K562 (cell line): ENCODE results near the gene UBE3D. TPM values are rescaled to one million over a fixed set of nuclear protein-coding genes. Genes with fewer than 3 reads are reported as not detected.
A peak's percentile ranks its signal among the peaks of the same experiment; 100 is the strongest.

ENCODE experiments used
- ATAC-seq: fragments of 200-7000 bp; cut with Tn5 transposase; 3 replicates; pipeline ENCODE4 v1.9.1; 2020; ENCODE audit warnings: moderate library complexity
- BruUV-seq: library from RNA; stranded (reverse); fragments of 400-500 nt; replicated peaks from 2 replicates; lab custom pipeline; 2021; lab: Mats Ljungman, UMichigan
- CTCF ChIA-PET: fragments of 300-600 bp; formaldehyde crosslinking; extraction: SDS; loops from one replicate; lab custom pipeline; 2021; ENCODE audit warnings: low intra/inter-chr PET ratio; lab: Yijun Ruan, JAX
- POLR2A ChIA-PET: fragments of 300-600, 350-650 bp; sonication (Branson Sonifier 250); formaldehyde crosslinking; extraction: SDS; loops from one replicate; lab custom pipeline; 2021; ENCODE audit warnings: antibody characterized with exemption, inconsistent platforms; lab: Yijun Ruan, JAX
- DNase-seq, 4 experiments: peaks; one replicate each; pipeline versions ENCODE4 v3.0.0 to v3.0.0-alpha.2; 2011 to 2018; ENCODE audit warnings: low spot score in 3 of 4, mixed read lengths in 3 of 4; ENCODE audit errors: extremely low read depth in 1 of 4
- FAIRE-seq: peaks from 2 replicates; lab custom pipeline; 2011; peaks lifted over from hg19 to GRCh38; lab: Jason Lieb, UNC
- H2AFZ ChIP-seq: 2 replicates; pipeline ENCODE4 v1.6.0; 2011; ENCODE audit warnings: low read depth, low read length, control low read depth, inconsistent platforms
- H3K27ac ChIP-seq: fragments of 200-600 bp; 3 replicates; pipeline ENCODE4 v1.8.0; 2011; ENCODE audit warnings: low read depth, mild to moderate bottlenecking, control low read depth, inconsistent platforms, low read length, moderate library complexity, mixed read lengths; ENCODE audit errors: extremely low read depth
- H3K27me3 ChIP-seq, 2 experiments: fragments of 300-600 bp in 1 of 2; 2 replicates in 1 of 2; 3 replicates in 1 of 2; pipeline versions ENCODE4 v1.6.0 to v1.8.0; 2011; ENCODE audit warnings: inconsistent platforms in 2 of 2, low read length in 2 of 2, mild to moderate bottlenecking in 1 of 2, mixed read lengths in 1 of 2, moderate library complexity in 1 of 2; ENCODE audit not compliant: control insufficient read depth in 2 of 2, insufficient read depth in 2 of 2
- H3K36me3 ChIP-seq: fragments of 300-600 bp; 3 replicates; pipeline ENCODE4 v1.8.0; 2011; ENCODE audit warnings: mild to moderate bottlenecking, low read length, inconsistent platforms; ENCODE audit not compliant: control insufficient read depth, insufficient read depth
- H3K4me1 ChIP-seq, 2 experiments: fragments of 200-600 bp in 1 of 2; replicated peaks in 1 of 2; 2 replicates in 1 of 2; 3 replicates in 1 of 2; pipeline versions ENCODE4 v1.5.1 to v1.8.0; 2011; ENCODE audit warnings: inconsistent platforms in 2 of 2, low read length in 2 of 2, mild to moderate bottlenecking in 1 of 2, mixed read lengths in 1 of 2, moderate library complexity in 1 of 2; ENCODE audit not compliant: control insufficient read depth in 2 of 2, insufficient read depth in 2 of 2
- H3K4me2 ChIP-seq: 2 replicates; pipeline ENCODE4 v1.6.1; 2011; ENCODE audit warnings: low read length, control low read depth, inconsistent platforms, mixed read lengths; ENCODE audit not compliant: insufficient read depth
- H3K4me3 ChIP-seq: fragments of 200-600 bp; sonication (generic), shearing (Covaris generic); 2 replicates; pipeline ENCODE4 v1.5.1; 2016; ENCODE audit warnings: control low read depth, inconsistent platforms
- H3K79me2 ChIP-seq: fragments of 200-600 bp; 3 replicates; pipeline ENCODE4 v1.8.0; 2011; ENCODE audit warnings: low read length, inconsistent platforms; ENCODE audit not compliant: control insufficient read depth, insufficient read depth
- H3K9ac ChIP-seq, 2 experiments: 2 replicates each; pipeline versions ENCODE4 v1.6.0 to v1.6.1; 2011; ENCODE audit warnings: low read depth in 2 of 2, low read length in 2 of 2, control low read depth in 1 of 2, inconsistent platforms in 1 of 2, mild to moderate bottlenecking in 1 of 2, mixed read lengths in 1 of 2; ENCODE audit not compliant: insufficient read depth in 1 of 2
- H3K9me1 ChIP-seq: one replicate; pipeline ENCODE4 v1.6.0; 2011; ENCODE audit warnings: inconsistent platforms, mild to moderate bottlenecking, low read length, moderate library complexity; ENCODE audit not compliant: control insufficient read depth, insufficient read depth
- H3K9me3 ChIP-seq: replicated peaks from 2 replicates; pipeline ENCODE4 v1.5.1; 2011; ENCODE audit warnings: low read depth, low read length, inconsistent platforms; ENCODE audit not compliant: control insufficient read depth, insufficient read depth
- H4K20me1 ChIP-seq: replicated peaks from 2 replicates; pipeline ENCODE4 v1.6.1; 2011; ENCODE audit warnings: low read length, inconsistent platforms, mixed read lengths; ENCODE audit not compliant: control insufficient read depth, insufficient read depth
- JUNB ChIP-seq: fragments of 450-650 bp; formaldehyde crosslinking; conservative IDR thresholded peaks from 2 replicates; pipeline ENCODE4 v1.4.0; 2020; ENCODE audit warnings: mild to moderate bottlenecking
- MECOM ChIP-seq: fragments of 250-450 bp; sonication (Bioruptor Pico); IDR thresholded peaks from 2 replicates; pipeline ENCODE4 v1.8.0; 2022; ENCODE audit warnings: inconsistent platforms
- NFRKB ChIP-seq: fragments of 450-650 bp; IDR thresholded peaks from 2 replicates; pipeline ENCODE4 v1.6.1; 2016; ENCODE audit warnings: low read depth
- ZNF436 ChIP-seq: fragments of 250-450, 450-650 bp; sonication (Bioruptor Pico); formaldehyde crosslinking; IDR thresholded peaks from 2 replicates; pipeline ENCODE4 v1.7.0; 2020; ENCODE audit warnings: mild to moderate bottlenecking
- in situ Hi-C: fragments of 300-500 bp; cut with MboI; formaldehyde crosslinking; loops from 4 replicates; pipeline ENCODE4 v1.15.0; 2018; ENCODE audit warnings: inconsistent platforms, mixed read lengths
- intact Hi-C: fragments of 100-400 bp; cut with micrococcal nuclease; formaldehyde crosslinking; loops from 2 replicates; pipeline ENCODE4 v1.14.2; 2022
- polyA plus RNA-seq, 8 experiments: library from polyadenylated mRNA; depleted of rRNA in 4 of 8; stranded (reverse) in 5 of 8; unstranded in 3 of 8; fragments of >200 nt; fragmentation: Nextera tagmentation in 2 of 8; fragmentation: Illumina TruSeq in 1 of 8; extraction: Ambion mirVana in 2 of 8; extraction: Trizol in 1 of 8; gene quantifications; 2 replicates each; pipeline versions ENCODE4 v1.2.1 to v1.2.3, GENCODE V29; 2011 to 2014; ENCODE audit warnings: inconsistent platforms in 1 of 8, missing spikeins in 1 of 8
- total RNA-seq, 7 experiments: library from RNA; depleted of rRNA in 6 of 7; stranded (reverse); fragments of >200 nt in 6 of 7; fragmentation: Illumina TruSeq in 2 of 7; extraction: Trizol in 2 of 7; gene quantifications; 2 replicates each; pipeline versions ENCODE4 v1.2.1 to v1.2.3, GENCODE V29; 2011 to 2021; ENCODE audit warnings: low replicate concordance in 1 of 7
- TF ChIP-seq, protein P1 (sequence below): fragments of 250-450 bp; sonication (Bioruptor Pico); IDR thresholded peaks from 2 replicates; pipeline ENCODE4 v1.4.0; 2020; ENCODE audit warnings: mild to moderate bottlenecking, moderate library complexity
- TF ChIP-seq, protein P2 (sequence below): fragments of 250-450 bp; sonication (Bioruptor Pico); IDR thresholded peaks from 2 replicates; pipeline ENCODE4 v1.8.0; 2021; ENCODE audit warnings: moderate library complexity, mild to moderate bottlenecking, inconsistent platforms
- TF ChIP-seq, protein P3 (sequence below): fragments of 450-650 bp; IDR thresholded peaks from 2 replicates; pipeline ENCODE4 v1.6.1; 2016; ENCODE audit warnings: low read depth

Gene UBE3D
- total and polyA plus RNA-seq, 9 of the 15 experiments (the other 6 are each of a cell fraction or from before 2014, with no cell fraction given): 9.4 to 17.6 (median 11.9) TPM

DNA sequence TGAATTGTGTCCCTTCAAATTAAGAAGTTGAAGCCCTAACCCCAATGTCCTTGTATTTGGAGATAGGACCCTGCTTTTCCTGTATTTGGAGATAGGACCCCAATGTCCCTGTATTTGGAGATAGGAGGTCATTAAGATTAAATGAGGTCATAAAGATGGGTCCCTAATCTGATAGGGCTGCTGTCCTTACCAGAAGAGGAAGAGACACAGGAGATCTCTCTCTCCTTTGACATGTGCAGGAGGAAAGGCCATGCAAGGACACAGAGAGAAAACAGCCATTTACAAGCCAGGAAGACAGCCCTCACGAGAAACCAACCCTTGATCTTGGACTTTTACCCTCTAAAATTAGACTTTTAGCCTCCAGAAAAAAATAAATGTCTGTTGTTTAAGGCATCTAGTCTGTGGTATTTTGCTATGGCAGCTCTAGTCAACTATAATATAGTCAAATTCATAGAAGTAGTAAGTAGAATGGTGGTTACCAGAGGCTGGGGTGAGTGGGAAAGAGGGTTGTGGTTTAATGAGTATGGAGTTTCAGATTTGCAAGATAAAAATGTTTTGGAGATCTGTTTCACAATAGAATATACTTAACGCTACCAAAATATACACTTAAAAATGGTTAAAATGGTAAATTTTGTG is 59.3 kb downstream of the UBE3D start (continued):
- TF ChIP-seq, protein P1, sequence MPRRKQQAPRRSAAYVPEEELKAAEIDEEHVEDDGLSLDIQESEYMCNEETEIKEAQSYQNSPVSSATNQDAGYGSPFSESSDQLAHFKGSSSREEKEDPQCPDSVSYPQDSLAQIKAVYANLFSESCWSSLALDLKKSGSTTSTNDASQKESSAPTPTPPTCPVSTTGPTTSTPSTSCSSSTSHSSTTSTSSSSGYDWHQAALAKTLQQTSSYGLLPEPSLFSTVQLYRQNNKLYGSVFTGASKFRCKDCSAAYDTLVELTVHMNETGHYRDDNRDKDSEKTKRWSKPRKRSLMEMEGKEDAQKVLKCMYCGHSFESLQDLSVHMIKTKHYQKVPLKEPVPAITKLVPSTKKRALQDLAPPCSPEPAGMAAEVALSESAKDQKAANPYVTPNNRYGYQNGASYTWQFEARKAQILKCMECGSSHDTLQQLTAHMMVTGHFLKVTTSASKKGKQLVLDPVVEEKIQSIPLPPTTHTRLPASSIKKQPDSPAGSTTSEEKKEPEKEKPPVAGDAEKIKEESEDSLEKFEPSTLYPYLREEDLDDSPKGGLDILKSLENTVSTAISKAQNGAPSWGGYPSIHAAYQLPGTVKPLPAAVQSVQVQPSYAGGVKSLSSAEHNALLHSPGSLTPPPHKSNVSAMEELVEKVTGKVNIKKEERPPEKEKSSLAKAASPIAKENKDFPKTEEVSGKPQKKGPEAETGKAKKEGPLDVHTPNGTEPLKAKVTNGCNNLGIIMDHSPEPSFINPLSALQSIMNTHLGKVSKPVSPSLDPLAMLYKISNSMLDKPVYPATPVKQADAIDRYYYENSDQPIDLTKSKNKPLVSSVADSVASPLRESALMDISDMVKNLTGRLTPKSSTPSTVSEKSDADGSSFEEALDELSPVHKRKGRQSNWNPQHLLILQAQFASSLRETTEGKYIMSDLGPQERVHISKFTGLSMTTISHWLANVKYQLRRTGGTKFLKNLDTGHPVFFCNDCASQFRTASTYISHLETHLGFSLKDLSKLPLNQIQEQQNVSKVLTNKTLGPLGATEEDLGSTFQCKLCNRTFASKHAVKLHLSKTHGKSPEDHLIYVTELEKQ: no peak
- TF ChIP-seq NFRKB (0 out of 2 replicates have a peak, but pooled peaks have one; percentile 51), MECOM (CRISPR knock-in tag) (peak; percentile 89)

DNA sequence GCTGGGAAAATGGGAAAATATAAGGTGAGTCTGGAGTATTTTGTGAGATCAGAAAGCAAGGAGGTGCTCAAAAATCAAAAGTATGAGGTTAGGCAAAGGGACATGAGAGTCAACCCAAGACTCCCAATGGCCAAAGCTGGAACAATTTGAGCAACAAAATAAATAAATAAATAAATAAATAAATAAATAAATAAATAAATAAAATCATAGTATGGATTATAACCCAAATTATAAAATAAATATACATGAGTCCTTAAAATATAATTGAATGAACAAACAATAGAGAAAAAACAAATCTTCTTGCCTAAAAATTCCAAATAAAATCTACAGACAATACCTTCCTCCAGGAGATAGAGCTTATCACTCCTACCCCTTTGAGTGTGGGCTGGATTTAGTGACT is 69.5 kb downstream of the UBE3D start:
- Histone ChIP-seq H3K4me3 (no peak overlapping the region), H3K4me2 (no peak overlapping the region), H3K27ac (no peak overlapping the region), H3K9me3 (no peaks in the 10 kb centered on the region), H4K20me1 (no peaks in the 10 kb centered on the region), H3K79me2 (no peaks in the 10 kb centered on the region), H3K4me1 (no peaks in the 10 kb centered on the region), H3K36me3 (no peaks in the 10 kb centered on the region), H3K27me3 (no peaks in the 10 kb centered on the region), H3K9ac (no peak overlapping the region), H2AFZ (no peak overlapping the region), H3K9me1 (no peaks in the 10 kb centered on the region)
- in situ Hi-C loops: no loop called here
- intact Hi-C loops: no loop called here
- ATAC-seq: no peak
- FAIRE-seq: no peak
- POLR2A ChIA-PET: no interaction called here
- CTCF ChIA-PET: no interaction called here
- BruUV-seq: no TSS peak
- DNase-seq: no peak
- TF ChIP-seq ZNF436 (CRISPR knock-in tag) (no peak), JUNB (CRISPR knock-in tag) (no peak)
- TF ChIP-seq, protein P2, sequence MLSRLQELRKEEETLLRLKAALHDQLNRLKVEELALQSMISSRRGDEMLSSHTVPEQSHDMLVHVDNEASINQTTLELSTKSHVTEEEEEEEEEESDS (CRISPR knock-in tag): no peak
- TF ChIP-seq, protein P3, sequence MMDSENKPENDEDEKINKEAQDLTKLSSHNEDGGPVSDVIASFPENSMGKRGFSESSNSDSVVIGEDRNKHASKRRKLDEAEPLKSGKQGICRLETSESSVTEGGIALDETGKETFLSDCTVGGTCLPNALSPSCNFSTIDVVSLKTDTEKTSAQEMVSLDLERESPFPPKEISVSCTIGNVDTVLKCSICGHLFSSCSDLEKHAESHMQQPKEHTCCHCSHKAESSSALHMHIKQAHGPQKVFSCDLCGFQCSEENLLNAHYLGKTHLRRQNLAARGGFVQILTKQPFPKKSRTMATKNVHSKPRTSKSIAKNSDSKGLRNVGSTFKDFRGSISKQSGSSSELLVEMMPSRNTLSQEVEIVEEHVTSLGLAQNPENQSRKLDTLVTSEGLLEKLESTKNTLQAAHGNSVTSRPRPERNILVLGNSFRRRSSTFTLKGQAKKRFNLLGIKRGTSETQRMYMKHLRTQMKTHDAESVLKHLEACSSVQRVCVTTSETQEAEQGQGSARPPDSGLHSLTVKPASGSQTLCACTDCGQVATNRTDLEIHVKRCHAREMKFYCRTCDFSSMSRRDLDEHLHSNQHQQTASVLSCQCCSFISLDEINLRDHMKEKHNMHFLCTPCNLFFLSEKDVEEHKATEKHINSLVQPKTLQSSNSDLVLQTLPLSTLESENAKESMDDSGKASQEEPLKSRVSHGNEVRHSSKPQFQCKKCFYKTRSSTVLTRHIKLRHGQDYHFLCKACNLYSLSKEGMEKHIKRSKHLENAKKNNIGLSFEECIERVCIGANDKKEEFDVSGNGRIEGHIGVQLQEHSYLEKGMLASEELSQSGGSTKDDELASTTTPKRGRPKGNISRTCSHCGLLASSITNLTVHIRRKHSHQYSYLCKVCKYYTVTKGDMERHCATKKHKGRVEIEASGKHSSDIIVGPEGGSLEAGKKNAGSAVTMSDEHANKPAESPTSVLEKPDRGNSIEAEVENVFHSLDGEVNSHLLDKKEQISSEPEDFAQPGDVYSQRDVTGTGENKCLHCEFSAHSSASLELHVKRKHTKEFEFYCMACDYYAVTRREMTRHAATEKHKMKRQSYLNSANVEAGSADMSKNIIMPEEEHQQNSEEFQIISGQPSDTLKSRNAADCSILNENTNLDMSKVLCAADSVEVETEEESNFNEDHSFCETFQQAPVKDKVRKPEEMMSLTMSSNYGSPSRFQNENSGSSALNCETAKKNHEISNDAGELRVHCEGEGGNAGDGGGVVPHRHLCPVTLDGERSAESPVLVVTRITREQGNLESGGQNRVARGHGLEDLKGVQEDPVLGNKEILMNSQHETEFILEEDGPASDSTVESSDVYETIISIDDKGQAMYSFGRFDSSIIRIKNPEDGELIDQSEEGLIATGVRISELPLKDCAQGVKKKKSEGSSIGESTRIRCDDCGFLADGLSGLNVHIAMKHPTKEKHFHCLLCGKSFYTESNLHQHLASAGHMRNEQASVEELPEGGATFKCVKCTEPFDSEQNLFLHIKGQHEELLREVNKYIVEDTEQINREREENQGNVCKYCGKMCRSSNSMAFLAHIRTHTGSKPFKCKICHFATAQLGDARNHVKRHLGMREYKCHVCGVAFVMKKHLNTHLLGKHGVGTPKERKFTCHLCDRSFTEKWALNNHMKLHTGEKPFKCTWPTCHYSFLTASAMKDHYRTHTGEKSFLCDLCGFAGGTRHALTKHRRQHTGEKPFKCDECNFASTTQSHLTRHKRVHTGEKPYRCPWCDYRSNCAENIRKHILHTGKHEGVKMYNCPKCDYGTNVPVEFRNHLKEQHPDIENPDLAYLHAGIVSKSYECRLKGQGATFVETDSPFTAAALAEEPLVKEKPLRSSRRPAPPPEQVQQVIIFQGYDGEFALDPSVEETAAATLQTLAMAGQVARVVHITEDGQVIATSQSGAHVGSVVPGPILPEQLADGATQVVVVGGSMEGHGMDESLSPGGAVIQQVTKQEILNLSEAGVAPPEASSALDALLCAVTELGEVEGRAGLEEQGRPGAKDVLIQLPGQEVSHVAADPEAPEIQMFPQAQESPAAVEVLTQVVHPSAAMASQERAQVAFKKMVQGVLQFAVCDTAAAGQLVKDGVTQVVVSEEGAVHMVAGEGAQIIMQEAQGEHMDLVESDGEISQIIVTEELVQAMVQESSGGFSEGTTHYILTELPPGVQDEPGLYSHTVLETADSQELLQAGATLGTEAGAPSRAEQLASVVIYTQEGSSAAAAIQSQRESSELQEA: no peak
